ENCODE results near the gene HNRNPD. TPM values are rescaled to one million over a fixed set of nuclear protein-coding genes. Genes with fewer than 3 reads are reported as not detected.
A peak's percentile ranks its signal among the peaks of the same experiment; 100 is the strongest.

The HNRNPD gene
- total and polyA plus RNA-seq, 2 of the 8 experiments (the other 6 are each of a cell fraction or from before 2014, with no cell fraction given): 118 to 646 TPM

DNA sequence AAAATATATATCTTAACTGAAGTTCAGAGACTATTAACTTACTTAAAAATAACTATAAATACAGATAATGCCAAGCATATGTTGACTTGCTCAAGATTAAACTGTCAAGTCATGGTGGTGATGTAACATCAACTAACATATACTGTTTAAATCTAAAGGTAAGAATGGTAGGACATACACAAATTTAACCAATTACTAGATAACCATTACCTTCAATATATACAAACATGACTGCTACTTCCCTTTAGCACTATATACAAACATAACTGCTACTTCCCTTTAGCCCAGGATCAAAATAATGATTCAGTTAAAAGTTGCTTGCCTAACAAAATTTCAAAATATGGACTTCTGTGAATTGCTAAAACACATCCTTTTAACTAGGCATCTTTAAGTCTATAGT is 14.9 kb downstream of the HNRNPD start:
- no peak overlapping the region for H3K4me2 ChIP-seq (ENCODE audit: insufficient read depth in 1 of 2, low read depth in 2 of 2, low read length in 2 of 2)
- POLR2A ChIA-PET (ENCODE audit: partially characterized antibody): interaction anchor here (1.4 to 5.2 kb wide), 3 partner anchors 12 to 74 kb away, joined by 3 to 56 read pairs (median 6); no protein-coding TSS in a partner anchor
- H2BK12ac ChIP-seq (ENCODE audit: low read depth, low read length): no peak overlapping the region
- no peak overlapping the region for H3K9ac ChIP-seq (replicated peaks in 1 of 4; ENCODE audit: extremely low read depth in 1 of 4, low read depth in 3 of 4, low read length in 3 of 4)
- H2BK15ac ChIP-seq (ENCODE audit: low read length): no peak overlapping the region
- no peak overlapping the region for H2BK20ac ChIP-seq (ENCODE audit: low read length)
- H3K79me2 ChIP-seq (ENCODE audit: control insufficient read depth in 1 of 2, insufficient read depth in 2 of 2, low read length in 2 of 2): peaks cover 16 to 100% of the 10 kb centered on the region in 2 experiments
- H4K8ac ChIP-seq (ENCODE audit: extremely low read depth, insufficient read depth, low read length): no peak overlapping the region
- 0 out of 2 replicates have a peak, but pooled peaks have one; percentile 2 for TF ChIP-seq SP1 (IDR thresholded peaks at IDR 0.05; ENCODE audit: low read depth, low read length)
- TF ChIP-seq EGR1 (IDR thresholded peaks at IDR 0.05; ENCODE audit: borderline replicate concordance, low read depth, low read length): no peak
- peaks cover 0 to 1% (median 0%) of the 10 kb centered on the region in 4 experiments; a peak in 1 of 7 replicates for H3K27me3 ChIP-seq (replicated peaks in 1 of 4; ENCODE audit: control insufficient read depth in 3 of 4, extremely low read depth in 1 of 4, insufficient read depth in 3 of 4, low read length in 3 of 4)
- no peak overlapping the region for H2BK5ac ChIP-seq (ENCODE audit: low read depth, low read length)
- peaks cover 4% of the 10 kb centered on the region; the same call in 1 of the 2 replicates for H3K79me1 ChIP-seq (ENCODE audit: low read depth, low read length)
- peaks cover 19 to 40% of the 10 kb centered on the region in 2 experiments for H4K20me1 ChIP-seq (replicated peaks in 1 of 2; ENCODE audit: control insufficient read depth in 1 of 2, insufficient read depth in 2 of 2, low read length in 2 of 2)
- no peak overlapping the region for H3K14ac ChIP-seq (ENCODE audit: insufficient read length)
- H2BK120ac ChIP-seq (replicated peaks; ENCODE audit: low read depth, low read length): no peak overlapping the region
- no peaks in the 10 kb centered on the region for H3K9me3 ChIP-seq (ENCODE audit: insufficient read depth in 2 of 2, low read depth in 1 of 2, low read length in 1 of 2)
- H3K4ac ChIP-seq (replicated peaks; ENCODE audit: insufficient read length, low read depth, low read length): no peak overlapping the region
- H3K4me3 ChIP-seq (ENCODE audit: extremely low read depth in 1 of 4, insufficient read depth in 2 of 4, low read depth in 3 of 4, low read length in 4 of 4): no peak overlapping the region
- H3K27ac ChIP-seq (ENCODE audit: low read depth, low read length): no peak overlapping the region
- H2AK5ac ChIP-seq (ENCODE audit: low read depth, low read length): no peak overlapping the region
- H4K5ac ChIP-seq (ENCODE audit: insufficient read length, low read depth, low read length): no peak overlapping the region
- peaks cover 29 to 69% (median 47%) of the 10 kb centered on the region in 4 experiments for H3K36me3 ChIP-seq (ENCODE audit: control insufficient read depth in 2 of 4, insufficient read depth in 4 of 4, low read length in 3 of 4)
- no peak overlapping the region for H2AFZ ChIP-seq (ENCODE audit: low read length)
- CTCF ChIA-PET (ENCODE audit: partially characterized antibody): interaction anchor here (1.8 to 2.9 kb wide), 2 partner anchors 11 to 36 kb away, joined by 6 to 10 read pairs; no protein-coding TSS in a partner anchor
- H3K56ac ChIP-seq (replicated peaks; ENCODE audit: insufficient read length, low read depth, low read length): no peak overlapping the region
- FAIRE-seq (no peak), DNase-seq (ENCODE audit: low read depth in 1 of 2, low spot score in 2 of 2) (no peak)
- H3K23ac ChIP-seq (ENCODE audit: insufficient read length): no peak overlapping the region
- H3K4me1 ChIP-seq (replicated peaks in 1 of 4; ENCODE audit: control insufficient read depth in 3 of 4, insufficient read depth in 4 of 4, low read length in 3 of 4): no peaks in the 10 kb centered on the region; a peak in 1 of 7 replicates
- no peaks in the 10 kb centered on the region for H3K23me2 ChIP-seq (ENCODE audit: low read depth, low read length)
- H4K91ac ChIP-seq (replicated peaks; ENCODE audit: insufficient read length, low read length): no peak overlapping the region
- H3K18ac ChIP-seq (ENCODE audit: extremely low read depth, low read length): no peak overlapping the region

Measured in H1 (cell line).